Neuronal stem cell (in vitro differentiated cells): ENCODE measurements around the gene CREB3L1.

Experiments
- DNase-seq: peaks from one replicate; pipeline ENCODE4 v3.0.0-alpha.2; 2013; ENCODE audit warnings: low spot score
- H2AFZ ChIP-seq: one replicate; pipeline ENCODE4 v1.6.1; 2013; ENCODE audit warnings: mild to moderate bottlenecking, low read length, inconsistent platforms
- H2AK5ac ChIP-seq: 2 replicates; pipeline ENCODE4 v1.6.1; 2013; ENCODE audit warnings: low read depth, mild to moderate bottlenecking, inconsistent platforms, low read length, moderate library complexity, mixed read lengths
- H2BK120ac ChIP-seq: 2 replicates; pipeline ENCODE4 v1.6.1; 2013; ENCODE audit warnings: low read depth, mild to moderate bottlenecking, inconsistent platforms, low read length, moderate library complexity, mixed read lengths
- H2BK12ac ChIP-seq: one replicate; pipeline ENCODE4 v1.6.1; 2013; ENCODE audit warnings: low read length, inconsistent platforms
- H2BK15ac ChIP-seq: 2 replicates; pipeline ENCODE4 v1.6.1; 2013; ENCODE audit warnings: mild to moderate bottlenecking, low read length, inconsistent platforms, mixed read lengths
- H2BK5ac ChIP-seq: one replicate; pipeline ENCODE4 v1.6.1; 2013; ENCODE audit warnings: inconsistent platforms, mild to moderate bottlenecking, low read length, moderate library complexity
- H3K14ac ChIP-seq: one replicate; pipeline ENCODE4 v1.6.1; 2013; ENCODE audit warnings: low read length, inconsistent platforms
- H3K18ac ChIP-seq: 2 replicates; pipeline ENCODE4 v1.6.1; 2013; ENCODE audit warnings: low read length, inconsistent platforms
- H3K23ac ChIP-seq: 2 replicates; pipeline ENCODE4 v1.6.1; 2013; ENCODE audit warnings: low read depth, mild to moderate bottlenecking, mixed read lengths, low read length, inconsistent platforms; ENCODE audit not compliant: poor library complexity
- H3K27ac ChIP-seq: replicated peaks from 3 replicates; pipeline ENCODE4 v1.5.1; 2013; ENCODE audit warnings: low read length, inconsistent platforms
- H3K27me3 ChIP-seq, 3 experiments: 2 replicates each; pipeline ENCODE4 v1.6.1; 2013; ENCODE audit warnings: low read length in 3 of 3, mild to moderate bottlenecking in 2 of 3, inconsistent platforms in 1 of 3, low read depth in 1 of 3, mixed read lengths in 1 of 3, moderate library complexity in 1 of 3; ENCODE audit not compliant: control insufficient read depth in 3 of 3, insufficient read depth in 3 of 3
- H3K36me3 ChIP-seq, 2 donors: replicated peaks in 1 of 2; 2 replicates each; pipeline ENCODE4 v1.6.1; 2013; ENCODE audit warnings: low read length in 2 of 2; ENCODE audit not compliant: control insufficient read depth in 2 of 2, insufficient read depth in 2 of 2
- H3K4ac ChIP-seq: 2 replicates; pipeline ENCODE4 v1.6.1; 2013; ENCODE audit warnings: inconsistent platforms, mild to moderate bottlenecking, low read length, moderate library complexity
- H3K4me1 ChIP-seq, 2 donors: 1 replicate in 1 of 2; 2 replicates in 1 of 2; pipeline ENCODE4 v1.6.1; 2013; ENCODE audit warnings: low read length in 2 of 2, low read depth in 1 of 2; ENCODE audit not compliant: control insufficient read depth in 2 of 2, insufficient read depth in 1 of 2
- H3K4me2 ChIP-seq: one replicate; pipeline ENCODE4 v1.6.1; 2013; ENCODE audit warnings: mild to moderate bottlenecking, low read length, inconsistent platforms; ENCODE audit not compliant: insufficient read depth, poor library complexity, severe bottlenecking
- H3K4me3 ChIP-seq, 2 donors: 2 replicates each; pipeline ENCODE4 v1.5.1; 2013; ENCODE audit warnings: low read length in 2 of 2, mild to moderate bottlenecking in 2 of 2, inconsistent platforms in 1 of 2, moderate library complexity in 1 of 2
- H3K79me1 ChIP-seq: one replicate; pipeline ENCODE4 v1.6.1; 2013; ENCODE audit warnings: low read depth, mild to moderate bottlenecking, inconsistent platforms, low read length, moderate library complexity
- H3K9ac ChIP-seq: one replicate; pipeline ENCODE4 v1.6.1; 2013; ENCODE audit warnings: mild to moderate bottlenecking, low read depth, low read length, inconsistent platforms; ENCODE audit not compliant: poor library complexity
- H3K9me3 ChIP-seq, 2 donors: replicated peaks in 1 of 2; 2 replicates each; pipeline versions ENCODE3 to v1.6.1; 2013; ENCODE audit warnings: low read length in 2 of 2, mild to moderate bottlenecking in 2 of 2, inconsistent platforms in 1 of 2, low read depth in 1 of 2, mixed read lengths in 1 of 2, moderate library complexity in 1 of 2; ENCODE audit not compliant: control insufficient read depth in 2 of 2, insufficient read depth in 1 of 2
- H4K8ac ChIP-seq: one replicate; pipeline ENCODE4 v1.6.1; 2013; ENCODE audit warnings: low read depth, mild to moderate bottlenecking, inconsistent platforms, low read length, moderate library complexity
- H4K91ac ChIP-seq: one replicate; pipeline ENCODE4 v1.6.1; 2013; ENCODE audit warnings: low read length, low read depth, mild to moderate bottlenecking, inconsistent platforms; ENCODE audit not compliant: poor library complexity
- WGBS, 2 donors: extraction: QIAGEN DNeasy Blood & Tissue Kit; methylation state at CpG; one replicate each; pipeline ENCODE4 v1.1.7; 2013; ENCODE audit warnings: missing lambda C conversion rate in 2 of 2, mixed read lengths in 1 of 2; ENCODE audit not compliant: insufficient read length in 2 of 2, insufficient replicate concordance in 1 of 2; ENCODE audit errors: extremely low coverage in 2 of 2; 5-methylcytosine and 5-hydroxymethylcytosine counted together

The CREB3L1 gene

GRCh38 chr11:46252373-46252914 is 25.0 kb upstream of the CREB3L1 start:
- H3K9me3 ChIP-seq, result no peaks in the 10 kb centered on the region
- peak overlapping the region; percentile 50 for H2AK5ac ChIP-seq
- no peak overlapping the region for H3K18ac ChIP-seq
- WGBS, 2 donors, result no CpG with 5 or more reads among the region's 10 CpGs
- no peaks in the 10 kb centered on the region for H3K79me1 ChIP-seq
- H4K8ac ChIP-seq, result no peak overlapping the region
- H4K91ac ChIP-seq, result no peak overlapping the region
- DNase-seq, result no peak
- H3K27ac ChIP-seq, result no peak overlapping the region
- H2BK12ac ChIP-seq, result no peak overlapping the region
- H3K9ac ChIP-seq, result no peak overlapping the region
- H3K23ac ChIP-seq, result no peak overlapping the region
- no peak overlapping the region for H2BK120ac ChIP-seq
- no peak overlapping the region for H2BK15ac ChIP-seq
- H2AFZ ChIP-seq, result no peak overlapping the region
- H3K4me2 ChIP-seq, result no peak overlapping the region
- peaks cover 0 to 12% (median 0%) of the 10 kb centered on the region in 3 experiments for H3K27me3 ChIP-seq
- no peak overlapping the region for H3K4ac ChIP-seq
- no peak overlapping the region for H3K4me3 ChIP-seq
- no peak overlapping the region for H2BK5ac ChIP-seq
- H3K14ac ChIP-seq, result no peak overlapping the region
- H3K4me1 ChIP-seq, result peaks cover 5 to 14% of the 10 kb centered on the region in 2 donors
- no peaks in the 10 kb centered on the region for H3K36me3 ChIP-seq

- H3K4me1 ChIP-seq, result peaks cover 5 to 12% of the 10 kb centered on the region in 2 donors
- H3K4me2 ChIP-seq, result no peak overlapping the region
- peak overlapping the region; percentile 4 for H2BK12ac ChIP-seq
- H3K18ac ChIP-seq, result peak overlapping the region; percentile 85
- no peak overlapping the region for H2AFZ ChIP-seq
- H2AK5ac ChIP-seq, result peak overlapping the region; percentile 1
- peak overlapping the region; percentile 69 for H2BK15ac ChIP-seq
- peak overlapping the region; percentile 10 for H3K9ac ChIP-seq
- no peak for DNase-seq
- H3K9me3 ChIP-seq, result no peaks in the 10 kb centered on the region
- H3K27me3 ChIP-seq, result peaks cover 0 to 12% (median 0%) of the 10 kb centered on the region in 3 experiments
- no CpG with 5 or more reads among the region's 13 CpGs for WGBS, 2 donors
- peak overlapping the region; percentile 87 for H3K14ac ChIP-seq
- no peak overlapping the region for H3K4me3 ChIP-seq
- no peak overlapping the region for H4K8ac ChIP-seq
- no peak overlapping the region for H2BK120ac ChIP-seq
- no peaks in the 10 kb centered on the region for H3K79me1 ChIP-seq
- H3K4ac ChIP-seq, result no peak overlapping the region
- H3K27ac ChIP-seq, result no peak overlapping the region
- no peaks in the 10 kb centered on the region for H3K36me3 ChIP-seq
- peak overlapping the region; percentile 58 for H3K23ac ChIP-seq
- peak overlapping the region; percentile 38 for H4K91ac ChIP-seq
- H2BK5ac ChIP-seq, result peak overlapping the region; percentile 6
Measured at GRCh38 chr11:46253258-46254132, 24.0 kb upstream of the CREB3L1 start.

DNA sequence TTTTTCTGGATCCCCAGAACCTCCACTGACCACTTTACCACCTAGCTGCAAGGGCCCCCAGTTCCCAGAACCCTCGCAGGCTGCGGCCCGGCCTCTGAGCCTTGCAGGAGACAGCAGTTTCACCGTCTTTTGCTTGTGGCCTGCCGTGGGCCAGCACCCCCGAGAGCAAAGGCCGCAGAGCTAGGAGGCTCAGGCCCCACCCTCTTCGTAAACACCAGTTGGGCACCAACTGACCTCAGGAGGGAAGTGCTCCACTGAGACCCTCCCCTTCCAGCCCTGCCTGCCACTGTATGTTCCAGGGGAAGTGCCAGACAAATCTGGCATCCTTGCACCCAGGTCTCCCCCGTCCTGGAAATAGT is 23.4 kb upstream of the CREB3L1 start:
- Histone ChIP-seq H2BK5ac (no peak overlapping the region), H4K8ac (no peak overlapping the region), H2BK12ac (no peak overlapping the region), H3K4me2 (no peak overlapping the region), H3K23ac (no peak overlapping the region), H3K14ac (no peak overlapping the region), H4K91ac (no peak overlapping the region), H3K4ac (no peak overlapping the region), H2BK15ac (no peak overlapping the region), H2AFZ (no peak overlapping the region), H3K27ac (no peak overlapping the region), H3K4me1 (peaks cover 5 to 9% of the 10 kb centered on the region in 2 donors), H2AK5ac (no peak overlapping the region), H3K4me3 (no peak overlapping the region), H3K9ac (no peak overlapping the region), H3K9me3 (no peaks in the 10 kb centered on the region), H3K79me1 (no peaks in the 10 kb centered on the region), H3K36me3 (no peaks in the 10 kb centered on the region), H2BK120ac (no peak overlapping the region), H3K27me3 (peaks cover 0 to 12% (median 0%) of the 10 kb centered on the region in 3 experiments), H3K18ac (peak overlapping the region; percentile 50)
- no CpG with 5 or more reads among the region's 9 CpGs for WGBS, 2 donors
- DNase-seq, result no peak

- no peaks in the 10 kb centered on the region for H3K79me1 ChIP-seq
- no CpG with 5 or more reads among the region's 3 CpGs for WGBS, 2 donors
- no peak overlapping the region for H3K4me3 ChIP-seq
- no peak overlapping the region for H4K8ac ChIP-seq
- H4K91ac ChIP-seq, result no peak overlapping the region
- peaks cover 8 to 9% of the 10 kb centered on the region in 2 donors for H3K4me1 ChIP-seq
- no peak overlapping the region for H3K27ac ChIP-seq
- peaks cover 0 to under 1% (median 0%) of the 10 kb centered on the region in 3 experiments for H3K27me3 ChIP-seq
- H2BK15ac ChIP-seq, result no peak overlapping the region
- no peak overlapping the region for H2AFZ ChIP-seq
- H3K9ac ChIP-seq, result no peak overlapping the region
- H3K14ac ChIP-seq, result no peak overlapping the region
- no peak overlapping the region for H2AK5ac ChIP-seq
- no peak overlapping the region for H3K4ac ChIP-seq
- no peak overlapping the region for H2BK12ac ChIP-seq
- no peak overlapping the region for H3K23ac ChIP-seq
- H3K18ac ChIP-seq, result no peak overlapping the region
- H2BK5ac ChIP-seq, result no peak overlapping the region
- no peak for DNase-seq
- H3K9me3 ChIP-seq, result no peaks in the 10 kb centered on the region
- H3K4me2 ChIP-seq, result no peak overlapping the region
- H2BK120ac ChIP-seq, result no peak overlapping the region
- H3K36me3 ChIP-seq, result no peaks in the 10 kb centered on the region
Measured at GRCh38 chr11:46256540-46257001, 20.9 kb upstream of the CREB3L1 start.
